Prostate gland (tissue), 2 donors: ENCODE measurements around the gene ABLIM3.

Experiments
- CTCF ChIP-seq, 4 experiments: fragments of 200-600 bp in 2 of 4; fragments of 450-650 bp in 2 of 4; sonication (generic) in 2 of 4; IDR thresholded peaks; 1 replicate in 3 of 4; 2 replicates in 1 of 4; pipeline ENCODE4 v1.5.1; 2016 to 2019; ENCODE audit warnings: antibody characterized with exemption in 4 of 4, mild to moderate bottlenecking in 2 of 4, moderate library complexity in 2 of 4
- POLR2A ChIP-seq: fragments of 450-650 bp; IDR thresholded peaks from one replicate; pipeline ENCODE4 v1.6.1; 2016; ENCODE audit warnings: antibody characterized with exemption, mild to moderate bottlenecking
- POLR2AphosphoS5 ChIP-seq: sonication (generic); formaldehyde crosslinking; IDR thresholded peaks from one replicate; pipeline ENCODE4 v1.6.1; 2017; ENCODE audit warnings: antibody characterized with exemption

GRCh38 chr5:149144637-149145036 is 3.3 kb downstream of the ABLIM3 start:
- no peak for TF ChIP-seq POLR2A
- no peak for TF ChIP-seq POLR2AphosphoS5
- TF ChIP-seq CTCF (IDR thresholded peaks at IDR 0.05): no peak
